ENCODE data around the gene CMIP.

DNA sequence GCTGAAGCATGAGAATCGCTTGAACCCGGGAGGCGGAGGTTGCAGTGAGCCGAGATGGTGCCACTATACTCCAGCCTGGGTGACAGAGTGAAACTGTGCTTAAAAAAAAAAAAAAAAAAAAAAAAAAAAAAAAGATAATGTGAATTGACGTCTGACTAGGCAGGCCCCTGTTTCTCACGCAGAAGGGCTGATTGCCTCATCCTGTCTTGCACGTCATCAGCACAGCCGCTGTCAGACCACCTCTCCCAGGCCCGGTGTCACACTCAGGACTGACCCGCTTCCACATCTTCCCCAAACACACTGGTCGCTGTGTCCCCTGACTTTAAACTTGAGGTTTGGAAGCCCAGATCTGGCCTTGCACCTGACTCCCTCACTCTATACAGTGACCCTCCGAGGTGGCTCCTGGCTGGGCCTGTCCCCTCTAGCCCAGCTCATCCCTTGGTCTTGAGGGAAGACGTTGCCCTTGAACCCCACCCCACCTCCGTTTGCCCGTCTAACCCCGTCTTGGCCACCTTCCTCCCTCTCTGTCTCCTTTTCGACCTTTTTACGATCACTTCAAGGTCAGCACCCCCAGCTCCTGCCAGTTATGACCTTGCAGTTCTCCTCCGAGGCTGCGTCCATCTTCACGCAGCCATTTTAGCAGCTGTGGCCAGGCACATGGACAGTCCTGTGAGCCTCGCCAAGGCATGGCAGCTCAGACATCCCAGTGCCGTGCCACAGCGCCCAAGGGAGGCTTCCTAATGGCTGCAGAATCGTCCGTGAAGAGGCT, 184.6 kb downstream of the CMIP start:
- TF ChIP-seq, protein P1, sequence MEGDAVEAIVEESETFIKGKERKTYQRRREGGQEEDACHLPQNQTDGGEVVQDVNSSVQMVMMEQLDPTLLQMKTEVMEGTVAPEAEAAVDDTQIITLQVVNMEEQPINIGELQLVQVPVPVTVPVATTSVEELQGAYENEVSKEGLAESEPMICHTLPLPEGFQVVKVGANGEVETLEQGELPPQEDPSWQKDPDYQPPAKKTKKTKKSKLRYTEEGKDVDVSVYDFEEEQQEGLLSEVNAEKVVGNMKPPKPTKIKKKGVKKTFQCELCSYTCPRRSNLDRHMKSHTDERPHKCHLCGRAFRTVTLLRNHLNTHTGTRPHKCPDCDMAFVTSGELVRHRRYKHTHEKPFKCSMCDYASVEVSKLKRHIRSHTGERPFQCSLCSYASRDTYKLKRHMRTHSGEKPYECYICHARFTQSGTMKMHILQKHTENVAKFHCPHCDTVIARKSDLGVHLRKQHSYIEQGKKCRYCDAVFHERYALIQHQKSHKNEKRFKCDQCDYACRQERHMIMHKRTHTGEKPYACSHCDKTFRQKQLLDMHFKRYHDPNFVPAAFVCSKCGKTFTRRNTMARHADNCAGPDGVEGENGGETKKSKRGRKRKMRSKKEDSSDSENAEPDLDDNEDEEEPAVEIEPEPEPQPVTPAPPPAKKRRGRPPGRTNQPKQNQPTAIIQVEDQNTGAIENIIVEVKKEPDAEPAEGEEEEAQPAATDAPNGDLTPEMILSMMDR (IDR thresholded peaks at IDR 0.05): no peak
- no peak for TF ChIP-seq EZH2phosphoT487 (IDR thresholded peaks at IDR 0.05)

Measured in neural progenitor cell (in vitro differentiated cells).